ENCODE results near the gene ETS1. TPM values are rescaled to one million over a fixed set of nuclear protein-coding genes. Genes with fewer than 3 reads are reported as not detected.

The ETS1 gene
- total RNA-seq, 1 donor from 2014 or later: 121 TPM

GRCh38 chr11:128596250-128596649 lies 8.9 kb upstream of the ETS1 start:
- ATAC-seq: no peak
- intact Hi-C loops (cut with DNase I): no loop called here
- H3K9me3 ChIP-seq: no peaks in the 10 kb centered on the region
- no peak for TF ChIP-seq CTCF (IDR thresholded peaks at IDR 0.05)
- DNase-seq: no peak
- no peaks in the 10 kb centered on the region for H3K36me3 ChIP-seq
- H3K4me3 ChIP-seq: no peak overlapping the region
- no peaks in the 10 kb centered on the region for H3K4me1 ChIP-seq
- no peaks in the 10 kb centered on the region for H3K27me3 ChIP-seq
- no peak overlapping the region for H3K27ac ChIP-seq

- ATAC-seq (no peak), DNase-seq (no peak)
- Histone ChIP-seq H3K27me3 (no peaks in the 10 kb centered on the region), H3K4me3 (no peak overlapping the region), H3K27ac (no peak overlapping the region), H3K4me1 (no peaks in the 10 kb centered on the region), H3K9me3 (no peaks in the 10 kb centered on the region), H3K36me3 (no peaks in the 10 kb centered on the region)
- intact Hi-C loops (cut with DNase I): no loop called here
- no peak for TF ChIP-seq CTCF (IDR thresholded peaks at IDR 0.05)
Observed at GRCh38 chr11:128595775-128596174, 8.4 kb upstream of the ETS1 start.

- Histone ChIP-seq H3K27me3 (no peaks in the 10 kb centered on the region), H3K27ac (no peak overlapping the region), H3K9me3 (no peaks in the 10 kb centered on the region), H3K4me1 (no peaks in the 10 kb centered on the region), H3K4me3 (no peak overlapping the region), H3K36me3 (no peaks in the 10 kb centered on the region)
- intact Hi-C loops (cut with DNase I): no loop called here
- DNase-seq: no peak
- TF ChIP-seq CTCF (IDR thresholded peaks at IDR 0.05): no peak
- no peak for ATAC-seq
Observed at GRCh38 chr11:128595221-128595620, 7.9 kb upstream of the ETS1 start.

- no peaks in the 10 kb centered on the region for H3K4me1 ChIP-seq
- no peaks in the 10 kb centered on the region for H3K36me3 ChIP-seq
- H3K27me3 ChIP-seq: no peaks in the 10 kb centered on the region
- TF ChIP-seq CTCF (IDR thresholded peaks at IDR 0.05): no peak
- intact Hi-C loops (cut with DNase I): no loop called here
- DNase-seq (no peak), ATAC-seq (no peak)
- H3K4me3 ChIP-seq: no peak overlapping the region
- no peak overlapping the region for H3K27ac ChIP-seq
- no peaks in the 10 kb centered on the region for H3K9me3 ChIP-seq
Observed at GRCh38 chr11:128594226-128594625, 6.9 kb upstream of the ETS1 start.

GRCh38 chr11:128593281-128593680 lies 5.9 kb upstream of the ETS1 start:
- H3K36me3 ChIP-seq: no peaks in the 10 kb centered on the region

More at GRCh38 chr11:128593281-128593680, 5.9 kb upstream of the ETS1 start:
- DNase-seq: no peak
- Histone ChIP-seq H3K4me3 (no peak overlapping the region), H3K27me3 (no peaks in the 10 kb centered on the region), H3K4me1 (no peaks in the 10 kb centered on the region), H3K9me3 (no peaks in the 10 kb centered on the region), H3K27ac (no peak overlapping the region)
- ATAC-seq: no peak
- intact Hi-C loops (cut with DNase I): no loop called here
- no peak for TF ChIP-seq CTCF (IDR thresholded peaks at IDR 0.05)

All from upper lobe of right lung (tissue), 1 donor.